CD4-positive, alpha-beta memory T cell (primary cell): ENCODE data around the gene DOLK. TPM values are rescaled to one million over a fixed set of nuclear protein-coding genes. Genes with fewer than 3 reads are reported as not detected.

Experiments
- CTCF ChIA-PET: fragments of 350-600 bp; sonication (Branson Sonifier 250); formaldehyde crosslinking; loops from one replicate; lab custom pipeline; 2021; ENCODE audit warnings: inconsistent platforms; ENCODE audit not compliant: partially characterized antibody; lab: Charles Lee
- POLR2A ChIA-PET: fragments of 350-600 bp; sonication (Branson Sonifier 250); formaldehyde crosslinking; loops from one replicate; lab custom pipeline; 2021; ENCODE audit not compliant: partially characterized antibody; lab: Charles Lee
- DNase-seq, 5 donors: peaks; one replicate each; pipeline versions ENCODE4 v3.0.0 to v3.0.0-alpha.2; 2020 to 2022; ENCODE audit warnings: mixed read lengths in 1 of 5
- H3K27ac ChIP-seq: one replicate; pipeline ENCODE4 v1.7.0; 2013; ENCODE audit warnings: low read depth, low read length
- H3K27me3 ChIP-seq: 2 replicates; pipeline ENCODE4 v1.7.0; 2013; ENCODE audit warnings: mild to moderate bottlenecking, low read length, moderate library complexity; ENCODE audit not compliant: insufficient read depth
- H3K36me3 ChIP-seq: 2 replicates; pipeline ENCODE4 v1.7.0; 2013; ENCODE audit warnings: mild to moderate bottlenecking, low read length, moderate library complexity; ENCODE audit not compliant: insufficient read depth
- H3K4me1 ChIP-seq: 2 replicates; pipeline ENCODE4 v1.7.0; 2013; ENCODE audit warnings: mild to moderate bottlenecking, low read length, moderate library complexity; ENCODE audit not compliant: insufficient read depth
- H3K4me3 ChIP-seq, 2 donors: one replicate each; pipeline ENCODE4 v1.7.0; 2013; ENCODE audit warnings: low read length in 2 of 2, mild to moderate bottlenecking in 1 of 2
- H3K9me3 ChIP-seq, 2 donors: one replicate each; pipeline ENCODE4 v1.7.0; 2013; ENCODE audit warnings: low read length in 2 of 2, control low read depth in 1 of 2; ENCODE audit not compliant: control insufficient read depth in 1 of 2
- H3K27ac Mint-ChIP-seq, 7 donors: one replicate each; pipeline ENCODE4 v1.8.0; 2020 to 2021; ENCODE audit warnings: mixed read lengths in 7 of 7, mild to moderate bottlenecking in 6 of 7, inconsistent platforms in 3 of 7, moderate library complexity in 3 of 7
- H3K27me3 Mint-ChIP-seq, 2 donors: one replicate each; pipeline ENCODE4 v1.8.0; 2020 to 2021; ENCODE audit warnings: mixed read lengths in 2 of 2
- H3K36me3 Mint-ChIP-seq, 2 donors: one replicate each; pipeline ENCODE4 v1.8.0; 2020 to 2021; ENCODE audit warnings: mixed read lengths in 2 of 2, inconsistent platforms in 1 of 2, mild to moderate bottlenecking in 1 of 2
- H3K4me1 Mint-ChIP-seq, 4 donors: one replicate each; pipeline ENCODE4 v1.8.0; 2020 to 2021; ENCODE audit warnings: mixed read lengths in 4 of 4, mild to moderate bottlenecking in 1 of 4
- H3K4me3 Mint-ChIP-seq, 8 donors: one replicate each; pipeline ENCODE4 v1.8.0; 2020 to 2021; ENCODE audit warnings: mixed read lengths in 8 of 8, mild to moderate bottlenecking in 7 of 8, moderate library complexity in 6 of 8, inconsistent platforms in 3 of 8
- H3K9me3 Mint-ChIP-seq, 8 donors: one replicate each; pipeline ENCODE4 v1.8.0; 2020 to 2021; ENCODE audit warnings: mixed read lengths in 8 of 8, mild to moderate bottlenecking in 5 of 8, inconsistent platforms in 3 of 8, moderate library complexity in 1 of 8
- intact Hi-C: fragments of 100-400 bp; cut with micrococcal nuclease; formaldehyde crosslinking; loops from one replicate; pipeline ENCODE4 v1.15.1; 2023
- polyA plus RNA-seq, 2 donors: library from polyadenylated mRNA; unstranded; fragments of 300-500 nt; fragmentation: Illumina TruSeq; gene quantifications; one replicate each; pipeline ENCODE4 v1.2.3, GENCODE V29; 2021
- total RNA-seq, 2 experiments: library from RNA; stranded (reverse); gene quantifications; one replicate each; pipeline ENCODE4 v1.2.3, GENCODE V29; 2021

The DOLK gene
- total and polyA plus RNA-seq, 4 experiments from 2014 or later, result 9.1 to 12.9 (median 10.8) TPM

DNA sequence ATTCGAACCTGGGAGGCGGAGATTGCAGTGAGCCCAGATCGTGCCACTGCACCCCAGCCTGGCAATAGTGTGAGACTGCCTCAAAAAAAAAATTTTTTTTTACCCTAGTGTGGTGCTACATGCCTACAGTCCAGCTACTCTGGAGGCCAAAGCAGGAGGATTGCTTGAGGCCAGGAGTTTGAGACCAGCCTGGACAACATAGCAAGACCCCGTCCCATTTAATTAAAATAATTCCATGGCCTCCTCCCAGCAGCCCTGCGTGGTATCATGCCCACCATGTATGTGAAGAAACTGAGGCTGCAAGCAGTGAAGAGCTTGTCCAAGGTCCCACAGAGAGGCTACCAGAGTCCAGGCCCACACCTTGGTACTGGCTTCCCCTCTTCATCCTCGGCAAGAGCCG, 46.0 kb downstream of the DOLK start:
- DNase-seq, result no peak
- no peaks in the 10 kb centered on the region for H3K9me3 ChIP-seq
- peaks cover 7% of the 10 kb centered on the region for H3K36me3 ChIP-seq
- ChIA-PET POLR2A (interaction anchor here (1.0 to 12.5 kb wide), 9 partner anchors 9 to 348 kb away, joined by 3 to 110 read pairs (median 7); partner anchors contain the start of genes ENDOG, KYAT1 and LRRC8A), CTCF (interaction anchor here (1.3 to 2.7 kb wide), 3 partner anchors 19 to 83 kb away, joined by 7 to 15 read pairs (median 7); partner anchors contain the start of genes ENDOG, KYAT1 and LRRC8A)
- Mint-ChIP-seq H3K4me1 (peaks cover 36 to 80% (median 59%) of the 10 kb centered on the region in 4 donors), H3K9me3 (no peaks in the 10 kb centered on the region), H3K36me3 (peaks cover 11 to 13% of the 10 kb centered on the region in 2 donors), H3K27me3 (no peaks in the 10 kb centered on the region), H3K27ac (peak overlapping the region; percentile 84 to 99 (median 96)), H3K4me3 (no peak overlapping the region)
- H3K27ac ChIP-seq, result peak overlapping the region; percentile 76
- peak overlapping the region; percentile 14 to 19 for H3K4me3 ChIP-seq
- H3K4me1 ChIP-seq, result peaks cover 91% of the 10 kb centered on the region
- intact Hi-C loops, result no loop called here
- H3K27me3 ChIP-seq, result no peaks in the 10 kb centered on the region

DNA sequence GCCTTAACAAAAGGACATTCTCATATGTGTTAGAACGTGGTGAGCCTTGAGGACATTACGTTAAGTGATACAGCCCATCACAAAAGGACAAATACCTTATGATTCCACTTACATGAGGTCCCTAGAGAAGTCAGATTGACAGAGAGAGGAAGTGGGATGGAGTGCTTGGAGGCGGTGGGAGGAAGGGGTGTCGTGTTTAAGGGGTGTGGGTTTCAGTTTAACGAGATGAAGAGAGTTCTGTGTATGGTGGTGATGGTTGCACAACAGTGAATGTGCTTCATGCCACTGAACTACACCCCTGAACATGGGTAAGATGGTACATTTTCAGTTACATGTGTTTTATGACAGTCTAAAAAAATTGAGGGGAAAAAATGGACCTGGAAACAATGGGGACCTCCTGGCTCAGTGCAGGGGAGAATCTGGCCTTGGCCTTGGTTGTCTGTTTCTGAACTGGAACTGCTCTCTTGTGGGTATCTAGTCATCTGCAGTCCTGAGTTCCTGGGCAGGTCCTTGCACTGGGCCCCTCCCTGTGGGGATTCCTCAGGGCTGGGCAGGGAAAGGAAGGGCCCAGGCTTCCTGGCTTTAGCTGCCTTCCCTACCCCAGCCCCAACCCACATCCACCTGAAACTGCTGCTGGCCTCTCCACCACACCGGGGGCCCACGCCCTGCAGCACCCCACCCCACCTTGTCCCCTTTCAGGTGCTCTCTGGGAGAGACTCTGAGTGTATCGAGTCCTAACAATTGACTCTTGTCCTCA, 47.7 kb downstream of the DOLK start:
- POLR2A ChIA-PET, result interaction anchor here (0.8 to 12.5 kb wide), 4 partner anchors 11 to 17 kb away, joined by 4 to 110 read pairs (median 6); partner anchors contain the start of genes KYAT1 and LRRC8A
- H3K27ac Mint-ChIP-seq, result peak overlapping the region; percentile 84 to 99 (median 96)
- Histone ChIP-seq H3K9me3 (no peaks in the 10 kb centered on the region), H3K4me1 (peaks cover 97% of the 10 kb centered on the region), H3K36me3 (peaks cover 7% of the 10 kb centered on the region), H3K27me3 (no peaks in the 10 kb centered on the region), H3K4me3 (no peak overlapping the region), H3K27ac (peak overlapping the region; percentile 59)
- intact Hi-C loops, result no loop called here
- DNase-seq, result peak in 3 of 5 donors; percentile 22 to 26 (median 26)
- H3K36me3 Mint-ChIP-seq, result peaks cover 22 to 23% of the 10 kb centered on the region in 2 donors
- H3K4me3 Mint-ChIP-seq, result peak overlapping the region in 7 of 8 donors; percentile 58 to 82 (median 63)
- no peaks in the 10 kb centered on the region for H3K27me3 Mint-ChIP-seq
- no peaks in the 10 kb centered on the region for H3K9me3 Mint-ChIP-seq
- peaks cover 45 to 92% (median 72%) of the 10 kb centered on the region in 4 donors for H3K4me1 Mint-ChIP-seq
- CTCF ChIA-PET, result interaction anchor here (1.0 to 2.7 kb wide), 4 partner anchors 17 to 36 kb away, joined by 3 to 8 read pairs (median 5); partner anchors contain the start of genes KYAT1 and LRRC8A

DNA sequence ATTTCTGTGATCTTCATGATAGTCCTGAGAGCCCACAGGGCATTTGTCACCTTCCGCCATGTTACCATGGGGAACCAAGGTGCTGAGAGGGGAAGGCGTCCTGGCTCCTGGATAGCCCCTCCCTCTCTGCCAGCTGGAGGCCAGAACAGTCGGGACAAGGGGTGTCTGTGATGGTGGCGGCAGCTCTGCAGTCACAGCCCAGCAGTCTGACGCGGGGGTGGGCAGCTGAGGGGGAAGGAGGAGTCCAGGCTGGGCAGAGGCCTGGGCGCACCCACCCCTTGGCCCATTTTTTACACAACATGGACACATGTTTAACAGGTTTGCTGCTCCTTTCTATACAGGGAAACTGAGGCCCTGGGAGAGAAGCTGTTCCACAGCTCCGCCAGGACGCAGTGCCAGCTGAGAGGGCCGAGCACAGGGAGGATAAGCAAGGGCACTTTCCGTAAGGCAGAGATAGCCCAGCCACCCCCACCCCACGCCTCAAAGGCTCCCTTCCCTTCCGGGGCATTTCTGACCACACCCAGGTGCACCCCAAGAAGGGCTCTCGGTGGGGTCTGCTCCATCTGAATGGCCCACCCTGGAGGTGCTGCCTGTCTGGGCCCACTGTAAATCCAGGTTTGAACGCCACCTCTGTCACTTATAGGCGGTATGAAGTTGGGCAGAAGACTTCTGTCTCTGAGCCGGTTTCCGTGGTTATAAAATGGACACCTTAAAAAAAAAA, 48.4 kb downstream of the DOLK start:
- H3K4me3 ChIP-seq, result peak overlapping the region in 1 of 2 donors; percentile 9

DNA sequence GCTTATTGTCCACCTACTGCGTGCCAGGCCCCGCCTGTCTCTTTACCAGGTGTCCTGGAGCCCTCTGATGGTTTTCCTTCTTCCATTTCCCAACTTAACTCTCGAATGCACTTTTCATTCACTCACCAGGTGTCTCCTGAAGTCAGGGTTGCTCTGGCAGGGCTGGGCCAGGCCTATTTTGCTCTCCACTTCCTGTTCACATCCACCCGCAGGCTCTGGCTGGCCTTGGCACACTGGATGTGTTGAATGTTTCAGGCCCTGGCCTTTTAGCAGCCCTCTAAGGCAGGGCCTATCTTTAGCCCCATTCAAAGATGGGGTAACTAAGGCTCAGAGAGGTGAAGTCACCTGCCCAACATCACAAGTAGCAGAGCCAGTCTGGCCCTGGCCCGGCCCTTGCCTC, 49.0 kb downstream of the DOLK start:
- POLR2A ChIA-PET, result interaction anchor here (1.1 to 12.5 kb wide), 2 partner anchors 12 to 15 kb away, joined by 4 to 110 read pairs; partner anchors contain the start of genes KYAT1 and LRRC8A
- Mint-ChIP-seq H3K4me1 (peaks cover 46 to 92% (median 69%) of the 10 kb centered on the region in 4 donors), H3K9me3 (no peaks in the 10 kb centered on the region), H3K27ac (peak overlapping the region; percentile 84 to 99 (median 96)), H3K4me3 (peak overlapping the region in 7 of 8 donors; percentile 36 to 78 (median 69)), H3K36me3 (peaks cover 25 to 28% of the 10 kb centered on the region in 2 donors), H3K27me3 (no peaks in the 10 kb centered on the region)
- peak overlapping the region in 1 of 2 donors; percentile 9 for H3K4me3 ChIP-seq
- H3K27me3 ChIP-seq, result no peaks in the 10 kb centered on the region
- H3K27ac ChIP-seq, result peak overlapping the region; percentile 59
- no peaks in the 10 kb centered on the region for H3K9me3 ChIP-seq
- peak in 2 of 5 donors; percentile 8 to 49 for DNase-seq
- H3K36me3 ChIP-seq, result peaks cover 8% of the 10 kb centered on the region
- CTCF ChIA-PET, result interaction anchor here (0.8 to 2.5 kb wide), 5 partner anchors 11 to 34 kb away, joined by 3 to 8 read pairs (median 3); partner anchors contain the start of genes KYAT1 and LRRC8A
- intact Hi-C loops, result no loop called here
- peaks cover 93% of the 10 kb centered on the region for H3K4me1 ChIP-seq

More for the DNA sequence above, 48.4 kb downstream of the DOLK start:
- ChIA-PET CTCF (interaction anchor here (0.8 to 2.5 kb wide), 4 partner anchors 10 to 29 kb away, joined by 3 to 8 read pairs (median 3); partner anchors contain the start of genes KYAT1 and LRRC8A), POLR2A (interaction anchor here (1.1 to 12.5 kb wide), 3 partner anchors 12 to 18 kb away, joined by 4 to 110 read pairs (median 4); partner anchors contain the start of genes KYAT1 and LRRC8A)
- Mint-ChIP-seq H3K4me3 (peak overlapping the region in 7 of 8 donors; percentile 58 to 82 (median 76)), H3K27me3 (no peaks in the 10 kb centered on the region), H3K36me3 (peaks cover 23 to 25% of the 10 kb centered on the region in 2 donors), H3K4me1 (peaks cover 46 to 95% (median 71%) of the 10 kb centered on the region in 4 donors), H3K27ac (peak overlapping the region; percentile 84 to 99 (median 96)), H3K9me3 (no peaks in the 10 kb centered on the region)
- peak overlapping the region; percentile 59 for H3K27ac ChIP-seq
- peaks cover 7% of the 10 kb centered on the region for H3K36me3 ChIP-seq
- peak in 4 of 5 donors; percentile 19 to 36 (median 30) for DNase-seq
- peaks cover 96% of the 10 kb centered on the region for H3K4me1 ChIP-seq
- no peaks in the 10 kb centered on the region for H3K9me3 ChIP-seq
- no peaks in the 10 kb centered on the region for H3K27me3 ChIP-seq
- intact Hi-C loops, result no loop called here

DNA sequence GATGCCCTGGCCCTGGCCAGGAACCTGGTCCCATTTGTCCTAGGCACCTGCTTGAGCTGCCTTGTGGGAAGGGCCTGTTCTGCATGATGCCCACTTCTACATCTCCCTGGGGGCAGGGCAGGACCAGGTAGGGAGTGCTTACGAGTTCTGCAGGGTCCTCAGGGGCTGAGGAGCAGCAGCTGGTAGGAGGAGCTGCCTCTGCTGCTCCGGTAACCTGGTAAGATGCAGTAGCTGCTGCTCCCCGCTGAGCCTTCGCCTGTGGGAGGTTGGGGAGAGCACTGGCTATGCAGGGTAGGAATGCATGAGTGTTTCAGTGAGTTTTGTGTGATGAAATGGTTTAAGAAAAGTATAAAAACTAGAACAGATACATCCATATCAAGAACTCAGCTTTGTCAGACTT, 51.8 kb downstream of the DOLK start:
- POLR2A ChIA-PET, result interaction anchor here (0.8 to 12.5 kb wide), 3 partner anchors 12 to 77 kb away, joined by 3 to 110 read pairs (median 5); partner anchors contain the start of genes ENDOG, KYAT1, LRRC8A and SPOUT1
- peak in 1 of 5 donors; percentile 27 for DNase-seq
- Histone ChIP-seq H3K27me3 (no peaks in the 10 kb centered on the region), H3K4me1 (peaks cover 90% of the 10 kb centered on the region), H3K36me3 (peaks cover 22% of the 10 kb centered on the region), H3K9me3 (no peaks in the 10 kb centered on the region), H3K27ac (no peak overlapping the region), H3K4me3 (no peak overlapping the region)
- intact Hi-C loops, result no loop called here
- H3K9me3 Mint-ChIP-seq, result no peaks in the 10 kb centered on the region
- H3K4me3 Mint-ChIP-seq, result peak overlapping the region in 4 of 8 donors; percentile 5 to 62 (median 32)
- H3K4me1 Mint-ChIP-seq, result peaks cover 43 to 82% (median 60%) of the 10 kb centered on the region in 4 donors
- H3K27me3 Mint-ChIP-seq, result no peaks in the 10 kb centered on the region
- CTCF ChIA-PET, result interaction anchor here (0.9 kb wide), 1 partner anchor 13 kb away, joined by 4 read pairs; no protein-coding TSS in a partner anchor
- peaks cover 38 to 40% of the 10 kb centered on the region in 2 donors for H3K36me3 Mint-ChIP-seq
- H3K27ac Mint-ChIP-seq, result peak overlapping the region in 6 of 7 donors; percentile 18 to 93 (median 72)
